GM23338 (cell line): ENCODE measurements around the gene PTRHD1. TPM values are rescaled to one million over a fixed set of nuclear protein-coding genes. Genes with fewer than 3 reads are reported as not detected.

Experiments
- ATAC-seq: fragments of 200-7000 bp; cut with Tn5 transposase; 3 replicates; pipeline ENCODE4 v1.9.1; 2020
- DNase-seq: peaks from one replicate; pipeline ENCODE4 v3.0.0-alpha.2; 2015; ENCODE audit warnings: low spot score
- H2AFZ ChIP-seq: fragments of 200-600 bp; sonication (generic); 2 replicates; pipeline ENCODE4 v1.8.0; 2016; ENCODE audit warnings: antibody characterized with exemption, mild to moderate bottlenecking, moderate library complexity
- H3F3A ChIP-seq: fragments of 200-600 bp; sonication (generic); replicated peaks from 2 replicates; pipeline ENCODE4 v1.8.0; 2017; ENCODE audit warnings: antibody characterized with exemption, mixed run types, low read depth
- H3K27ac ChIP-seq: fragments of 200-600 bp; sonication (generic); 2 replicates; pipeline ENCODE4 v1.6.1; 2016; ENCODE audit warnings: low read depth
- H3K27me3 ChIP-seq: fragments of 200-600 bp; sonication (generic); 2 replicates; pipeline ENCODE4 v1.8.0; 2016; ENCODE audit warnings: mild to moderate bottlenecking, mixed run types, moderate library complexity; ENCODE audit not compliant: insufficient read depth
- H3K36me3 ChIP-seq: fragments of 200-600 bp; sonication (generic); 2 replicates; pipeline ENCODE4 v1.8.0; 2016; ENCODE audit warnings: mild to moderate bottlenecking; ENCODE audit not compliant: insufficient read depth
- H3K4me1 ChIP-seq: fragments of 200-600 bp; sonication (generic); 2 replicates; pipeline ENCODE4 v1.8.0; 2016; ENCODE audit warnings: mild to moderate bottlenecking, moderate library complexity; ENCODE audit not compliant: insufficient read depth
- H3K4me2 ChIP-seq: fragments of 200-600 bp; sonication (generic); 2 replicates; pipeline ENCODE4 v1.7.1; 2017; ENCODE audit warnings: mixed run types
- H3K4me3 ChIP-seq: fragments of 200-600 bp; sonication (generic); 2 replicates; pipeline ENCODE4 v1.6.1; 2016; ENCODE audit warnings: mixed run types
- H3K79me2 ChIP-seq: fragments of 200-600 bp; sonication (generic); replicated peaks from 2 replicates; pipeline ENCODE4 v1.8.0; 2017; ENCODE audit warnings: mild to moderate bottlenecking; ENCODE audit not compliant: insufficient read depth
- H3K9me2 ChIP-seq: fragments of 200-600 bp; sonication (generic); 2 replicates; pipeline ENCODE4 v1.8.0; 2017; ENCODE audit not compliant: insufficient read depth
- H4K20me1 ChIP-seq: fragments of 200-600 bp; sonication (generic); replicated peaks from 2 replicates; pipeline ENCODE4 v1.8.0; 2017; ENCODE audit warnings: mild to moderate bottlenecking; ENCODE audit not compliant: insufficient read depth
- H3K27ac Mint-ChIP-seq: 2 replicates; pipeline ENCODE4 v1.8.0; 2020; ENCODE audit warnings: inconsistent platforms, mild to moderate bottlenecking, moderate library complexity, mixed read lengths
- H3K27me3 Mint-ChIP-seq: 3 replicates; pipeline ENCODE4 v1.8.0; 2022; ENCODE audit warnings: low read depth, mild to moderate bottlenecking, moderate library complexity, mixed read lengths, inconsistent platforms; ENCODE audit not compliant: insufficient read depth, poor library complexity
- H3K36me3 Mint-ChIP-seq: 3 replicates; pipeline ENCODE4 v1.8.0; 2021; ENCODE audit warnings: low read depth, mild to moderate bottlenecking, inconsistent platforms, moderate library complexity, mixed read lengths
- H3K4me1 Mint-ChIP-seq: 3 replicates; pipeline ENCODE4 v1.8.0; 2020; ENCODE audit warnings: mild to moderate bottlenecking, inconsistent platforms, mixed read lengths
- H3K4me3 Mint-ChIP-seq: 3 replicates; pipeline ENCODE4 v1.8.0; 2021; ENCODE audit warnings: moderate library complexity, mild to moderate bottlenecking, inconsistent platforms, mixed read lengths
- H3K9me3 Mint-ChIP-seq: 3 replicates; pipeline ENCODE4 v1.8.0; 2020; ENCODE audit warnings: moderate library complexity, mild to moderate bottlenecking, inconsistent platforms, mixed read lengths
- CREB1 ChIP-seq: fragments of 250-450 bp; sonication (Bioruptor Pico); IDR thresholded peaks from 2 replicates; pipeline ENCODE4 v1.5.0; 2020; ENCODE audit warnings: low read depth, mild to moderate bottlenecking, moderate library complexity
- CTCF ChIP-seq, 2 experiments: fragments of 200-600 bp in 1 of 2; sonication (generic) in 1 of 2; conservative IDR thresholded peaks; 2 replicates each; pipeline versions ENCODE4 v1.5.1 to v1.6.1; 2016 to 2017; ENCODE audit warnings: antibody characterized with exemption in 2 of 2, low read depth in 2 of 2, mild to moderate bottlenecking in 2 of 2, moderate library complexity in 1 of 2
- ETS1 ChIP-seq: IDR thresholded peaks from 2 replicates; pipeline ENCODE4 v1.6.1; 2016; ENCODE audit warnings: antibody characterized with exemption
- EZH2 ChIP-seq: fragments of 200-600 bp; sonication (generic); IDR thresholded peaks from one replicate; pipeline ENCODE4 v1.8.0; 2017; ENCODE audit warnings: antibody characterized with exemption, mild to moderate bottlenecking, low read depth; ENCODE audit not compliant: unreplicated experiment
- EZH2phosphoT487 ChIP-seq: fragments of 200-600 bp; sonication (generic); IDR thresholded peaks from one replicate; pipeline ENCODE4 v1.8.1; 2018; ENCODE audit warnings: antibody characterized with exemption; ENCODE audit not compliant: unreplicated experiment
- JUNB ChIP-seq: IDR thresholded peaks from one replicate; pipeline ENCODE4 v1.6.1; 2016; ENCODE audit warnings: antibody characterized with exemption; ENCODE audit not compliant: unreplicated experiment
- NANOG ChIP-seq: IDR thresholded peaks from 2 replicates; pipeline ENCODE4 v1.6.1; 2016; ENCODE audit warnings: antibody characterized with exemption, borderline replicate concordance
- STAT1 ChIP-seq: IDR thresholded peaks from one replicate; pipeline ENCODE4 v1.6.1; 2016; ENCODE audit warnings: antibody characterized with exemption; ENCODE audit not compliant: unreplicated experiment
- ZNF331 ChIP-seq: fragments of 250-450 bp; sonication (Bioruptor Pico); IDR thresholded peaks from 2 replicates; pipeline ENCODE4 v1.5.0; 2020; ENCODE audit warnings: low read depth, mild to moderate bottlenecking, moderate library complexity
- ZNF462 ChIP-seq: fragments of 250-450 bp; sonication (Bioruptor Pico); IDR thresholded peaks from 2 replicates; pipeline ENCODE4 v1.5.0; 2020; ENCODE audit warnings: mild to moderate bottlenecking, moderate library complexity
- polyA plus RNA-seq: library from polyadenylated mRNA; unstranded; fragments of >200 nt; fragmentation: Nextera tagmentation; extraction: Ambion mirVana; gene quantifications from 2 replicates; pipeline ENCODE4 v1.2.1, GENCODE V29; 2016
- total RNA-seq: library from RNA; depleted of rRNA; stranded (reverse); fragments of >200 nt; shearing (Covaris generic); gene quantifications from 2 replicates; pipeline ENCODE4 v1.2.3, GENCODE V29; 2014

PTRHD1 gene
- total and polyA plus RNA-seq, 2 experiments from 2014 or later, result 46.9 to 105 TPM

GRCh38 chr2:24837996-24838513 lies 44.9 kb upstream of the PTRHD1 start:
- Mint-ChIP-seq H3K4me3 (no peak overlapping the region), H3K4me1 (peaks cover 14% of the 10 kb centered on the region), H3K9me3 (no peaks in the 10 kb centered on the region), H3K27ac (no peak overlapping the region), H3K27me3 (peaks cover 6% of the 10 kb centered on the region), H3K36me3 (peaks cover 39% of the 10 kb centered on the region)
- Histone ChIP-seq H3K79me2 (no peaks in the 10 kb centered on the region), H3K9me2 (no peaks in the 10 kb centered on the region), H3K36me3 (no peaks in the 10 kb centered on the region), H4K20me1 (no peaks in the 10 kb centered on the region), H3K4me2 (no peak overlapping the region), H2AFZ (no peak overlapping the region), H3K27ac (no peak overlapping the region), H3K27me3 (no peaks in the 10 kb centered on the region), H3F3A (no peaks in the 10 kb centered on the region), H3K4me1 (no peaks in the 10 kb centered on the region), H3K4me3 (no peak overlapping the region)
- TF ChIP-seq JUNB (no peak), ZNF462 (CRISPR knock-in tag) (no peak), STAT1 (no peak), ZNF331 (no peak), EZH2phosphoT487 (no peak), EZH2 (no peak), CTCF (conservative IDR thresholded peaks at IDR 0.05; ENCODE audit: low read depth in 2 of 2) (no peak), ETS1 (no peak), CREB1 (CRISPR knock-in tag) (no peak), NANOG (no peak)
- ATAC-seq, result no peak
- no peak for DNase-seq
